IMR-90 (cell line): ENCODE data around the gene CACNA1F. TPM values are rescaled to one million over a fixed set of nuclear protein-coding genes. Genes with fewer than 3 reads are reported as not detected.

ENCODE experiments used
- ATAC-seq: fragments of 200-7000 bp; cut with Tn5 transposase; 2 replicates; pipeline ENCODE4 v1.9.1; 2020; ENCODE audit warnings: low read depth, mild to moderate bottlenecking, moderate library complexity
- BruUV-seq: library from RNA; stranded (reverse); fragments of 400-500 nt; replicated peaks from 2 replicates; lab custom pipeline; 2021; lab: Mats Ljungman, UMichigan
- CTCF ChIA-PET: fragments of 300-600 bp; formaldehyde crosslinking; extraction: SDS; loops from one replicate; lab custom pipeline; 2021; ENCODE audit warnings: antibody characterized with exemption; lab: Yijun Ruan, JAX
- POLR2A ChIA-PET: fragments of 300-600 bp; sonication (Branson Sonifier 250); formaldehyde crosslinking; loops from one replicate; lab custom pipeline; 2022; ENCODE audit warnings: antibody characterized with exemption; ENCODE audit not compliant: unreplicated experiment; lab: Charles Lee
- DNase-seq: peaks from one replicate; pipeline ENCODE4 v3.0.0; 2013
- H2AFZ ChIP-seq: replicated peaks from 2 replicates; pipeline ENCODE3; 2013; ENCODE audit warnings: low read length, mild to moderate bottlenecking; ENCODE audit not compliant: poor library complexity
- H2AK5ac ChIP-seq: 2 replicates; pipeline ENCODE4 v1.6.1; 2013; ENCODE audit warnings: low read depth, low read length, inconsistent platforms
- H2AK9ac ChIP-seq: replicated peaks from 2 replicates; pipeline ENCODE3; 2013; ENCODE audit warnings: mild to moderate bottlenecking, low read depth, low read length, moderate library complexity; ENCODE audit not compliant: poor library complexity
- H2BK120ac ChIP-seq: 2 replicates; pipeline ENCODE4 v1.6.1; 2013; ENCODE audit warnings: low read depth, low read length, inconsistent platforms
- H2BK15ac ChIP-seq: 3 replicates; pipeline ENCODE4 v1.6.1; 2013; ENCODE audit warnings: low read depth, low read length, inconsistent platforms
- H2BK20ac ChIP-seq: 2 replicates; pipeline ENCODE4 v1.6.1; 2013; ENCODE audit warnings: low read depth, mild to moderate bottlenecking, inconsistent platforms, low read length, moderate library complexity
- H2BK5ac ChIP-seq: 2 replicates; pipeline ENCODE4 v1.6.1; 2013; ENCODE audit warnings: mild to moderate bottlenecking, low read depth, low read length, inconsistent platforms; ENCODE audit not compliant: poor library complexity, severe bottlenecking
- H3K14ac ChIP-seq: replicated peaks from 2 replicates; pipeline ENCODE4 v1.6.1; 2013; ENCODE audit warnings: low read depth, low read length, inconsistent platforms
- H3K18ac ChIP-seq: 2 replicates; pipeline ENCODE4 v1.6.1; 2013; ENCODE audit warnings: low read depth, low read length, control low read depth
- H3K23ac ChIP-seq: 2 replicates; pipeline ENCODE4 v1.6.1; 2013; ENCODE audit warnings: low read depth, low read length, inconsistent platforms
- H3K27ac ChIP-seq: 2 replicates; pipeline ENCODE4 v1.5.1; 2013; ENCODE audit warnings: mild to moderate bottlenecking, control low read depth, low read length; ENCODE audit not compliant: insufficient read depth
- H3K27me3 ChIP-seq: 2 replicates; pipeline ENCODE4 v1.6.1; 2013; ENCODE audit warnings: low read length; ENCODE audit not compliant: control insufficient read depth, insufficient read depth
- H3K36me3 ChIP-seq: 2 replicates; pipeline ENCODE4 v1.6.1; 2013; ENCODE audit warnings: low read length, mixed read lengths; ENCODE audit not compliant: control insufficient read depth, insufficient read depth
- H3K4ac ChIP-seq: 2 replicates; pipeline ENCODE4 v1.6.1; 2013; ENCODE audit warnings: low read depth, low read length, inconsistent platforms
- H3K4me1 ChIP-seq: 2 replicates; pipeline ENCODE4 v1.6.1; 2013; ENCODE audit warnings: low read length, mixed read lengths; ENCODE audit not compliant: control insufficient read depth, insufficient read depth
- H3K4me2 ChIP-seq: 2 replicates; pipeline ENCODE4 v1.6.1; 2013; ENCODE audit warnings: low read depth, mild to moderate bottlenecking, control low read depth, low read length, moderate library complexity
- H3K4me3 ChIP-seq: 2 replicates; pipeline ENCODE4 v1.5.1; 2013; ENCODE audit warnings: low read depth, mild to moderate bottlenecking, control low read depth, low read length, moderate library complexity; ENCODE audit not compliant: insufficient read depth
- H3K56ac ChIP-seq: 2 replicates; pipeline ENCODE4 v1.6.1; 2013; ENCODE audit warnings: low read length, inconsistent platforms; ENCODE audit not compliant: insufficient read depth; ENCODE audit errors: extremely low read depth
- H3K79me1 ChIP-seq, 2 experiments: 2 replicates each; pipeline ENCODE4 v1.6.1; 2013; ENCODE audit warnings: low read length in 2 of 2, inconsistent platforms in 1 of 2, low read depth in 1 of 2
- H3K9ac ChIP-seq: 2 replicates; pipeline ENCODE4 v1.6.1; 2013; ENCODE audit warnings: low read depth, low read length, control low read depth
- H3K9me1 ChIP-seq: 2 replicates; pipeline ENCODE4 v1.6.1; 2013; ENCODE audit warnings: low read length, inconsistent platforms; ENCODE audit not compliant: insufficient read depth
- H3K9me3 ChIP-seq: 2 replicates; pipeline ENCODE4 v1.6.1; 2013; ENCODE audit warnings: low read length; ENCODE audit not compliant: control insufficient read depth, insufficient read depth
- H4K20me1 ChIP-seq: 2 replicates; pipeline ENCODE4 v1.6.1; 2013; ENCODE audit warnings: low read length, inconsistent platforms; ENCODE audit not compliant: insufficient read depth
- H4K5ac ChIP-seq: 2 replicates; pipeline ENCODE4 v1.6.1; 2013; ENCODE audit warnings: mild to moderate bottlenecking, low read depth, low read length, control low read depth
- H4K8ac ChIP-seq, 2 experiments: 2 replicates each; pipeline ENCODE4 v1.6.1; 2013; ENCODE audit warnings: low read depth in 2 of 2, low read length in 2 of 2, control low read depth in 1 of 2, inconsistent platforms in 1 of 2
- H4K91ac ChIP-seq: 2 replicates; pipeline ENCODE4 v1.6.1; 2013; ENCODE audit warnings: low read depth, low read length, inconsistent platforms; ENCODE audit not compliant: insufficient read depth
- BHLHE40 ChIP-seq: fragments of 150-350 bp; IDR thresholded peaks from 2 replicates; pipeline ENCODE4 v1.6.1; 2016; ENCODE audit warnings: mild to moderate bottlenecking, low read depth, low read length
- CEBPB ChIP-seq: IDR thresholded peaks from 2 replicates; pipeline ENCODE4 v1.6.1; 2012; ENCODE audit warnings: low read depth, low read length, improper control_type of control experiment
- ELK1 ChIP-seq: fragments of 150-350 bp; IDR thresholded peaks from 2 replicates; pipeline ENCODE4 v1.6.1; 2016; ENCODE audit warnings: low read depth, mild to moderate bottlenecking, low read length, moderate library complexity, borderline replicate concordance
- FOS ChIP-seq: fragments of 150-350 bp; IDR thresholded peaks from 2 replicates; pipeline ENCODE4 v1.6.1; 2016; ENCODE audit warnings: low read depth, low read length
- MXI1 ChIP-seq: IDR thresholded peaks from 2 replicates; pipeline ENCODE4 v1.6.1; 2012; ENCODE audit warnings: low read depth, mild to moderate bottlenecking, low read length, moderate library complexity, borderline replicate concordance
- NFE2L2 ChIP-seq: fragments of 150-350 bp; IDR thresholded peaks from 2 replicates; pipeline ENCODE4 v1.6.1; 2016; ENCODE audit warnings: low read depth, mild to moderate bottlenecking, low read length
- POLR2A ChIP-seq: IDR thresholded peaks from 2 replicates; pipeline ENCODE4 v1.6.1; 2012; ENCODE audit warnings: mild to moderate bottlenecking, low read depth, low read length
- RAD21 ChIP-seq: IDR thresholded peaks from 2 replicates; pipeline ENCODE4 v1.6.1; 2012; ENCODE audit warnings: low read length, improper control_type of control experiment
- RCOR1 ChIP-seq: IDR thresholded peaks from 2 replicates; pipeline ENCODE4 v1.6.1; 2012; ENCODE audit warnings: mild to moderate bottlenecking, low read length, improper control_type of control experiment; ENCODE audit not compliant: insufficient replicate concordance
- RFX5 ChIP-seq: IDR thresholded peaks from 2 replicates; pipeline ENCODE4 v1.8.0; 2012; ENCODE audit warnings: low read depth, mild to moderate bottlenecking, low read length, moderate library complexity
- USF2 ChIP-seq: fragments of 150-350 bp; IDR thresholded peaks from 2 replicates; pipeline ENCODE4 v1.6.1; 2017; ENCODE audit warnings: mild to moderate bottlenecking, antibody characterized with exemption, low read length, low read depth
- WGBS, 2 experiments: methylation state at CpG; one replicate each; pipeline versions ENCODE4 v1.1.5 to v1.1.7; 2013; ENCODE audit warnings: missing lambda C conversion rate in 2 of 2; ENCODE audit not compliant: insufficient read length in 1 of 2; ENCODE audit errors: extremely low coverage in 2 of 2; 5-methylcytosine and 5-hydroxymethylcytosine counted together
- dilution Hi-C: fragments of 300-500 bp; cut with HindIII; formaldehyde crosslinking; loops from one replicate; pipeline ENCODE4 v1.14.3; 2018; ENCODE audit warnings: low sequenced_read_pairs; ENCODE audit not compliant: unreplicated experiment
- in situ Hi-C: fragments of 300-500 bp; cut with MboI; formaldehyde crosslinking; loops from 3 replicates; pipeline ENCODE4 v1.14.3; 2019; ENCODE audit warnings: low sequenced_read_pairs, inconsistent platforms, mixed read lengths
- intact Hi-C: fragments of 100-400 bp; cut with micrococcal nuclease; formaldehyde crosslinking; loops from 2 replicates; pipeline ENCODE4 v1.10.0; 2022
- polyA plus RNA-seq, 3 experiments: library from polyadenylated mRNA; depleted of rRNA; stranded (reverse); fragments of >200 nt; gene quantifications; 2 replicates each; pipeline ENCODE4 v1.2.3, GENCODE V29; 2012; ENCODE audit warnings: low replicate concordance in 1 of 3
- total RNA-seq: library from RNA; depleted of rRNA; stranded (reverse); fragments of >200 nt; gene quantifications from 2 replicates; pipeline ENCODE4 v1.2.3, GENCODE V29; 2012

Gene CACNA1F
- total and polyA plus RNA-seq, 2 of the 4 experiments (the other 2 are of a cell fraction) = not detected

GRCh38 chrX:49278081-49278480 is 44.9 kb upstream of the CACNA1F start:
- Histone ChIP-seq H3K9ac (no peak overlapping the region), H2AK9ac (no peak overlapping the region), H2BK120ac (no peak overlapping the region), H2AFZ (no peak overlapping the region), H4K8ac (no peak overlapping the region), H3K27me3 (no peaks in the 10 kb centered on the region), H3K4me1 (no peaks in the 10 kb centered on the region), H2BK15ac (no peak overlapping the region), H3K9me3 (no peaks in the 10 kb centered on the region), H3K4ac (no peak overlapping the region), H3K36me3 (no peaks in the 10 kb centered on the region), H3K9me1 (peaks cover 3% of the 10 kb centered on the region; the same call in 1 of the 2 replicates), H3K18ac (no peak overlapping the region), H4K20me1 (peaks cover 8% of the 10 kb centered on the region; the same call in 1 of the 2 replicates), H2AK5ac (no peak overlapping the region), H3K27ac (no peak overlapping the region), H3K79me1 (peaks cover 8 to 10% of the 10 kb centered on the region in 2 experiments; a peak in 3 of 4 replicates), H3K56ac (no peak overlapping the region), H3K23ac (no peak overlapping the region), H3K14ac (no peak overlapping the region), H3K4me2 (no peak overlapping the region), H3K4me3 (no peak overlapping the region), H4K91ac (no peak overlapping the region), H2BK20ac (no peak overlapping the region), H4K5ac (no peak overlapping the region), H2BK5ac (no peak overlapping the region)
- TF ChIP-seq USF2 = no peak
- TF ChIP-seq CEBPB = no peak
- TF ChIP-seq BHLHE40 = no peak
- TF ChIP-seq RCOR1 = no peak
- TF ChIP-seq FOS = no peak
- TF ChIP-seq POLR2A = no peak
- TF ChIP-seq RAD21 = no peak
- no peak for TF ChIP-seq ELK1
- no peak for TF ChIP-seq NFE2L2
- no peak for TF ChIP-seq RFX5
- TF ChIP-seq MXI1 = no peak
- in situ Hi-C loops = no loop called here
- WGBS, 2 experiments = no CpG with 5 or more reads among the region's 3 CpGs
- dilution Hi-C loops = no loop called here
- POLR2A ChIA-PET = no interaction called here
- CTCF ChIA-PET = no interaction called here
- DNase-seq = no peak
- no TSS peak for BruUV-seq
- ATAC-seq = no peak
- intact Hi-C loops = no loop called here
